Esophagus muscularis mucosa (tissue), 4 donors: ENCODE results near the gene SH3BGRL2.

ENCODE experiments used
- EP300 ChIP-seq: sonication (generic); formaldehyde crosslinking; IDR thresholded peaks from one replicate; pipeline ENCODE4 v1.6.1; 2017; ENCODE audit warnings: antibody characterized with exemption
- POLR2A ChIP-seq: fragments of 450-650 bp; IDR thresholded peaks from one replicate; pipeline ENCODE4 v1.6.1; 2017; ENCODE audit warnings: antibody characterized with exemption, moderate library complexity, mild to moderate bottlenecking, low read depth
- POLR2AphosphoS5 ChIP-seq, 2 donors: sonication (generic); formaldehyde crosslinking; IDR thresholded peaks; one replicate each; pipeline ENCODE4 v1.6.1; 2017; ENCODE audit warnings: antibody characterized with exemption in 2 of 2
- TF ChIP-seq, protein P1 (sequence below), 3 experiments: fragments of 200-600 bp in 2 of 3; fragments of 450-650 bp in 1 of 3; sonication (generic) in 2 of 3; IDR thresholded peaks; one replicate each; pipeline ENCODE4 v1.5.1; 2017 to 2019; ENCODE audit warnings: antibody characterized with exemption in 3 of 3, mild to moderate bottlenecking in 2 of 3, moderate library complexity in 1 of 3

DNA sequence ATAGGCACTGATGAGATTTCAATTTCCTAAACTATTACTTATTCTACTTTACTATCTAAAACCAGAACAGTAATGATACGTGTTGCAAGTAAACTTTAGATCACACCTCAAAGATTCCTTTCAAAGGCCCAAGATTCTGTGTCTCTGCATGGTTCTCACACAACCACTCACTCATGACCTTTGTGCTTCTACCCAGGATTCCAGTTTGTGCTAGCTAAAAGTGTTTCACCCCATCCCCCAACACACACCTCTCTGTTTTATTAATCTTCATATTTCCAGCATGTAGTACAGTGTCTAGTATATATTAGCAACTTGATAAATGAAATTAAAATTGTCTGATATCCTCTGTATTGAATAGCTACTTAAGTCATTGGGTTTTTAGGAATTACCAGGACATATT, 8.8 kb upstream of the SH3BGRL2 start:
- TF ChIP-seq, protein P1, sequence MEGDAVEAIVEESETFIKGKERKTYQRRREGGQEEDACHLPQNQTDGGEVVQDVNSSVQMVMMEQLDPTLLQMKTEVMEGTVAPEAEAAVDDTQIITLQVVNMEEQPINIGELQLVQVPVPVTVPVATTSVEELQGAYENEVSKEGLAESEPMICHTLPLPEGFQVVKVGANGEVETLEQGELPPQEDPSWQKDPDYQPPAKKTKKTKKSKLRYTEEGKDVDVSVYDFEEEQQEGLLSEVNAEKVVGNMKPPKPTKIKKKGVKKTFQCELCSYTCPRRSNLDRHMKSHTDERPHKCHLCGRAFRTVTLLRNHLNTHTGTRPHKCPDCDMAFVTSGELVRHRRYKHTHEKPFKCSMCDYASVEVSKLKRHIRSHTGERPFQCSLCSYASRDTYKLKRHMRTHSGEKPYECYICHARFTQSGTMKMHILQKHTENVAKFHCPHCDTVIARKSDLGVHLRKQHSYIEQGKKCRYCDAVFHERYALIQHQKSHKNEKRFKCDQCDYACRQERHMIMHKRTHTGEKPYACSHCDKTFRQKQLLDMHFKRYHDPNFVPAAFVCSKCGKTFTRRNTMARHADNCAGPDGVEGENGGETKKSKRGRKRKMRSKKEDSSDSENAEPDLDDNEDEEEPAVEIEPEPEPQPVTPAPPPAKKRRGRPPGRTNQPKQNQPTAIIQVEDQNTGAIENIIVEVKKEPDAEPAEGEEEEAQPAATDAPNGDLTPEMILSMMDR (IDR thresholded peaks at IDR 0.05): no peak
- no peak for TF ChIP-seq POLR2A
- no peak for TF ChIP-seq POLR2AphosphoS5 (IDR thresholded peaks at IDR 0.05)
- no peak for TF ChIP-seq EP300
